Transverse colon (tissue), 4 donors: Measurements from ENCODE around the gene REV3L.

Experiments
- EP300 ChIP-seq: sonication (generic); formaldehyde crosslinking; IDR thresholded peaks from one replicate; pipeline ENCODE4 v1.6.1; 2017; ENCODE audit warnings: antibody characterized with exemption, low read depth
- POLR2A ChIP-seq: fragments of 450-650 bp; IDR thresholded peaks from one replicate; pipeline ENCODE4 v1.6.1; 2016; ENCODE audit warnings: antibody characterized with exemption, mild to moderate bottlenecking, moderate library complexity
- POLR2AphosphoS5 ChIP-seq, 3 donors: sonication (generic); formaldehyde crosslinking; IDR thresholded peaks; one replicate each; pipeline ENCODE4 v1.6.1; 2016; ENCODE audit warnings: antibody characterized with exemption in 3 of 3
- TF ChIP-seq, protein P1 (sequence below), 5 experiments: fragments of 200-600 bp in 3 of 5; fragments of 450-650 bp in 2 of 5; sonication (generic) in 3 of 5; IDR thresholded peaks; 1 replicate in 2 of 5; 2 replicates in 3 of 5; pipeline ENCODE4 v1.5.1; 2016 to 2017; ENCODE audit warnings: antibody characterized with exemption in 5 of 5, inconsistent platforms in 3 of 5, mild to moderate bottlenecking in 2 of 5, moderate library complexity in 1 of 5

DNA sequence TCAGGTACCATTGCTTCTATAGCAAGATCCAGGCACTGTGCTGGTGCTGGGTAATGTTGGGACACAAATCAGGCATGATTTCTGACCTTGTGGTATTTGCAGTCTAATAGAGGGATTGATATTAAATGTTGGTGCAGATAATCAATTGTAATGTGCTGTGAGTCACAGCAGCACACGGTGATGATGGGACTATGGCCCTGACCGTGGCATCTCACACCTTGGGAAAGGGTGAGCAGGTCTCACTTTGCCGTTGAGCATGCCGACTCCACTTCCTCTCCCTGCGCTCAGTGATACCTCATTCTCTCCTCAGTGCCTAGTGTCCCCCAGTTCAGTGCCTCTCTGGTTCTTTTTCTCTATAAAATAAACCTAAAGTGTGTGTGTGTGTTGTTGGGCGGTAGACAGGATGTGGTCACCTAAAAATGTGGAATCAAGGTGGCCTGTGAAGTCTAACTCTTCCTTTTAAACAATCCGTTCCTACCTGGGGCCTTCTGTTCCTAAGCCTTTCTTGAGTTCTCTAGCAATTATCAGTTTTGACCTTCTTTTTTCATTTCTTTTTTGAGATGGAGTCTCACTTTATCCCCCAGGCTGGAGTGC is 188.5 kb downstream of the REV3L start:
- TF ChIP-seq, protein P1, sequence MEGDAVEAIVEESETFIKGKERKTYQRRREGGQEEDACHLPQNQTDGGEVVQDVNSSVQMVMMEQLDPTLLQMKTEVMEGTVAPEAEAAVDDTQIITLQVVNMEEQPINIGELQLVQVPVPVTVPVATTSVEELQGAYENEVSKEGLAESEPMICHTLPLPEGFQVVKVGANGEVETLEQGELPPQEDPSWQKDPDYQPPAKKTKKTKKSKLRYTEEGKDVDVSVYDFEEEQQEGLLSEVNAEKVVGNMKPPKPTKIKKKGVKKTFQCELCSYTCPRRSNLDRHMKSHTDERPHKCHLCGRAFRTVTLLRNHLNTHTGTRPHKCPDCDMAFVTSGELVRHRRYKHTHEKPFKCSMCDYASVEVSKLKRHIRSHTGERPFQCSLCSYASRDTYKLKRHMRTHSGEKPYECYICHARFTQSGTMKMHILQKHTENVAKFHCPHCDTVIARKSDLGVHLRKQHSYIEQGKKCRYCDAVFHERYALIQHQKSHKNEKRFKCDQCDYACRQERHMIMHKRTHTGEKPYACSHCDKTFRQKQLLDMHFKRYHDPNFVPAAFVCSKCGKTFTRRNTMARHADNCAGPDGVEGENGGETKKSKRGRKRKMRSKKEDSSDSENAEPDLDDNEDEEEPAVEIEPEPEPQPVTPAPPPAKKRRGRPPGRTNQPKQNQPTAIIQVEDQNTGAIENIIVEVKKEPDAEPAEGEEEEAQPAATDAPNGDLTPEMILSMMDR (IDR thresholded peaks at IDR 0.05), result no peak
- no peak for TF ChIP-seq POLR2A
- TF ChIP-seq POLR2AphosphoS5 (IDR thresholded peaks at IDR 0.05), result no peak
- TF ChIP-seq EP300, result no peak
